Kidney epithelial cell (primary cell): ENCODE data around the gene VAMP3. TPM values are rescaled to one million over a fixed set of nuclear protein-coding genes. Genes with fewer than 3 reads are reported as not detected.

Experiments
- DNase-seq: peaks from one replicate; pipeline ENCODE4 v3.0.0-alpha.2; 2010; ENCODE audit warnings: low read depth
- H3K27me3 ChIP-seq: 2 replicates; pipeline ENCODE4 v1.6.0; 2011; ENCODE audit warnings: low read length; ENCODE audit not compliant: control insufficient read depth, insufficient read depth
- H3K36me3 ChIP-seq: 2 replicates; pipeline ENCODE4 v1.5.1; 2011; ENCODE audit warnings: low read length; ENCODE audit not compliant: control insufficient read depth, insufficient read depth
- H3K4me3 ChIP-seq: 2 replicates; pipeline ENCODE4 v1.5.1; 2011; ENCODE audit warnings: low read depth, mild to moderate bottlenecking, control low read depth, low read length
- CTCF ChIP-seq: IDR thresholded peaks from 2 replicates; pipeline ENCODE4 v1.5.1; 2011; ENCODE audit warnings: mild to moderate bottlenecking, moderate library complexity, low read length, control low read depth, inconsistent platforms; ENCODE audit not compliant: insufficient read depth, poor library complexity, severe bottlenecking
- total RNA-seq: library from RNA; depleted of rRNA; stranded (reverse); fragments of >200 nt; gene quantifications from 2 replicates; pipeline ENCODE4 v1.2.3, GENCODE V29; 2015

VAMP3 gene
- total RNA-seq, 1 donor from 2014 or later, result 133 TPM

- no peak overlapping the region for H3K4me3 ChIP-seq
- DNase-seq, result no peak
- no peaks in the 10 kb centered on the region for H3K27me3 ChIP-seq
- no peak for TF ChIP-seq CTCF
- no peaks in the 10 kb centered on the region for H3K36me3 ChIP-seq
Observed at GRCh38 chr1:7753641-7754040, 17.5 kb upstream of the VAMP3 start.

GRCh38 chr1:7754234-7754633 is 16.9 kb upstream of the VAMP3 start:
- no peak for TF ChIP-seq CTCF
- Histone ChIP-seq H3K36me3 (no peaks in the 10 kb centered on the region), H3K4me3 (no peak overlapping the region), H3K27me3 (no peaks in the 10 kb centered on the region)
- no peak for DNase-seq

DNA sequence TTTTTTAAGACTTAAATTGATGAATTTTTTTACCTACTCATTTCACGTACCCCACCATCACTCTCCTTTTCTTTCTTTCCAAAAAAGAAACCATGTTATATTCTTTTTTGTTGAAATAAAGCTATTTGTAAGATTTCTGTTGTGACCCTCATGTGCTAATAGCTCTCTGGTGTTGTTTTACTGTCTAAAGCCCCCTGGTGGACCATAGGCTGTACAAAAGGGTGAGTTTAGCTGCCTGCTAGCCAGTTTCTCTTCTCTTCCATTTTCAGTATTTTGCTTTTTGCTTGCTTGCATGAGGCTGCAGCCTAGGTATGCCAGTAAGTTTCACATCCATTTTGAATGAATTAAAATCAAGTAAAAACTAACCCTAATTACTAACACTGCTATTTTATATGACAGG is 15.6 kb upstream of the VAMP3 start:
- no peak for DNase-seq
- H3K4me3 ChIP-seq, result no peak overlapping the region
- peak; percentile 44 for TF ChIP-seq CTCF
- H3K27me3 ChIP-seq, result no peaks in the 10 kb centered on the region
- H3K36me3 ChIP-seq, result no peaks in the 10 kb centered on the region

DNA sequence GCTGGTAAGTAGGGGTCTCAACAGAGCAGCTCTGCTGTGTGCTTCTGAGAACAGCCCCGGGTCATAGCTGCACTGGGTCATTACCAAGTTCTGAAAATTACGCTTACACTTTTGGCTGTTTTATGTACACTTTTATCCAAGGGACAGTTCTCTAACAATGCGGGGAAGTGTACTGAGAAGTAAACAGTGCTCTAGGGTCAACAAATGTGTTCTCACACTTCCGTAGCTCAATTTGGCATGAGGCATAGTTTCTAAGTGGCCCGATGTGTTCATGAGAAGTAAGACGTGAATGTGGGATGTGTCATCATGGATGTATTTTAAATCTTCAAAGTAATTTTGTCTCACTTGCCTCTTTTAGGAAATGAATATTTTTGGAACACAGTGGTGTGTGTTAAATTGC is 10.9 kb upstream of the VAMP3 start:
- no peak for TF ChIP-seq CTCF
- DNase-seq, result no peak
- H3K36me3 ChIP-seq, result no peaks in the 10 kb centered on the region
- no peaks in the 10 kb centered on the region for H3K27me3 ChIP-seq
- no peak overlapping the region for H3K4me3 ChIP-seq

DNA sequence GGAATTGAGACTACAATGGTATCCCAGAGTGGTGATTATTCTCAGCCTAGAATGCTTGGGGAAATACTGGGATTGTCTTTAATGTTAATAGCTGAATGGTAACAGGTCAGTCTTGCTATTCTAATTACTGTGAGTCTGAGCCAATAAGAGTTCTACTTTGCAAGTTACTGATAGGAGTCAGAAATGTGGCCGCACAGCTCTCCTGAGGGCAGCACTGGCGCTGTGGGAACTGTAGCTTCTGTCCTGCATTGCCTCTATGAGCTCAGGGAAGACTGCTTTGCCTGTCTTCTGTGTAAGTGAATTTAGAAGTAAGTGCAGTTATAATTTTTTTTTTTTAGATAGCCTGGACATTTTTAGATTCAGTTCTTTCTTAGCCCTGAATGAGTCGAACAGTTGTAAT is 10.0 kb upstream of the VAMP3 start:
- Histone ChIP-seq H3K36me3 (no peaks in the 10 kb centered on the region), H3K4me3 (no peak overlapping the region), H3K27me3 (no peaks in the 10 kb centered on the region)
- DNase-seq, result no peak
- TF ChIP-seq CTCF, result no peak

- no peak overlapping the region for H3K4me3 ChIP-seq
- H3K27me3 ChIP-seq, result no peaks in the 10 kb centered on the region
- no peaks in the 10 kb centered on the region for H3K36me3 ChIP-seq
- TF ChIP-seq CTCF, result no peak
- DNase-seq, result no peak
Observed at GRCh38 chr1:7767176-7767575, 3.9 kb upstream of the VAMP3 start.
